Naive thymus-derived CD8-positive, alpha-beta T cell (primary cell): Measurements from ENCODE around the gene ABCC1. TPM values are rescaled to one million over a fixed set of nuclear protein-coding genes. Genes with fewer than 3 reads are reported as not detected.

Experiments used
- ATAC-seq, 2 donors: fragments of 150-1000 bp; cut with Tn5 transposase in 1 of 2; sonication (Bioruptor Pico), chemical (Tn5 transposase) in 1 of 2; 1 replicate in 1 of 2; 2 replicates in 1 of 2; pipeline ENCODE4 v1.10.0; 2021; ENCODE audit warnings: mild to moderate bottlenecking in 2 of 2, moderate library complexity in 2 of 2
- POLR2A ChIA-PET: fragments of 350-600 bp; sonication (Branson Sonifier 250); formaldehyde crosslinking; loops from one replicate; lab custom pipeline; 2021; ENCODE audit warnings: antibody characterized with exemption; lab: Charles Lee
- DNase-seq, 10 donors: peaks; one replicate each; pipeline versions ENCODE4 v3.0.0 to v3.0.0-alpha.2; 2020 to 2022
- H3K27ac Mint-ChIP-seq, 10 donors: one replicate each; pipeline ENCODE4 v1.8.0; 2020 to 2022; ENCODE audit warnings: mild to moderate bottlenecking in 10 of 10, mixed read lengths in 10 of 10, moderate library complexity in 4 of 10, inconsistent platforms in 1 of 10
- H3K27me3 Mint-ChIP-seq, 5 donors: one replicate each; pipeline ENCODE4 v1.8.0; 2021 to 2022; ENCODE audit warnings: mixed read lengths in 5 of 5
- H3K36me3 Mint-ChIP-seq, 3 donors: one replicate each; pipeline ENCODE4 v1.8.0; 2020 to 2022; ENCODE audit warnings: mixed read lengths in 3 of 3, mild to moderate bottlenecking in 2 of 3, inconsistent platforms in 1 of 3
- H3K4me1 Mint-ChIP-seq, 4 donors: one replicate each; pipeline ENCODE4 v1.8.0; 2021 to 2022; ENCODE audit warnings: mixed read lengths in 4 of 4
- H3K4me3 Mint-ChIP-seq, 10 donors: one replicate each; pipeline ENCODE4 v1.8.0; 2020 to 2022; ENCODE audit warnings: mild to moderate bottlenecking in 10 of 10, mixed read lengths in 10 of 10, moderate library complexity in 6 of 10, inconsistent platforms in 1 of 10
- H3K9me3 Mint-ChIP-seq, 9 donors: one replicate each; pipeline ENCODE4 v1.8.0; 2020 to 2022; ENCODE audit warnings: mixed read lengths in 9 of 9, mild to moderate bottlenecking in 3 of 9, inconsistent platforms in 1 of 9, moderate library complexity in 1 of 9
- polyA plus RNA-seq, 3 donors: library from polyadenylated mRNA; unstranded; fragments of 300-500 nt; fragmentation: Illumina TruSeq; gene quantifications; one replicate each; pipeline ENCODE4 v1.2.3, GENCODE V29; 2021
- total RNA-seq, 8 experiments: library from RNA in 2 of 8; stranded (reverse) in 2 of 8; gene quantifications; one replicate each; pipeline ENCODE4 v1.2.3 and lab custom pipeline; 2021 to 2026

Gene ABCC1
- total and polyA plus RNA-seq, 5 experiments from 2014 or later: 3.7 to 68.6 (median 9.0) TPM

DNA sequence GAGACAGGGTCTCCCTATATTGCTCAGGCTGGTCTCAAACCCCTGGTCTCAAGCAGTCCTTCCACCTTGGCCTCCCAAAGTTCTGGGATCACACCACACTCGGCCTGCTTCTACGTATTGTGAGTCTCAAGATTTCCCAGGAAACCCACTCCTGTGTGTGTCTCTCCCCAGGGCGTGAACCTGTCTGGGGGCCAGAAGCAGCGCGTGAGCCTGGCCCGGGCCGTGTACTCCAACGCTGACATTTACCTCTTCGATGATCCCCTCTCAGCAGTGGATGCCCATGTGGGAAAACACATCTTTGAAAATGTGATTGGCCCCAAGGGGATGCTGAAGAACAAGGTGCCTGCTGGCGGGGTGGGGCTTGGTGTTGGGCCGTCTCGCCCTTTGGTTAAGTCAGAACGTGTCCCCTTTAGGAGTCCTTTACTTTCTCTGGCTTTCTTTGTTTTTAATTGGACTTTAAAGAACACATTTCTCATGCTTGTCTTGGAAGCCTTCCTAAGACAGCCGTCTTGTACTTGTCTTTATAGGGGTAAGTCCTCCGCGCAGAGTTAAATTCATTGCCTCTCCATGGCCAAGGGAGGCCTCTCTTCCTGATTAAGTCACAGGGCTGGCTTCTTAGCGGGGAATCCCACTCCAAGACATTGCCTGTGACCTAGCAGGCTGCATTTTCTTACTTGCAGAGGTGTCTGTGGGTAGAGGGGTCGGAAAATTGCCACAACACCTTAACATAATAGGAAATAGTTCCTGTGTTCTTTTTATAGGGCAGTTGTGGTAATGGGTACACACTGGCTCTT lies 137.4 kb downstream of the ABCC1 start:
- DNase-seq: no peak
- Mint-ChIP-seq H3K4me3 (no peak overlapping the region), H3K27ac (no peak overlapping the region), H3K9me3 (peaks cover 0 to 5% (median 0%) of the 10 kb centered on the region in 9 donors), H3K27me3 (no peaks in the 10 kb centered on the region), H3K36me3 (peaks cover 6 to 96% (median 41%) of the 10 kb centered on the region in 3 donors), H3K4me1 (peaks cover 0 to 1% (median 0%) of the 10 kb centered on the region in 4 donors)
- ATAC-seq: no peak
- POLR2A ChIA-PET: interaction anchor here (0.6 kb wide), 1 partner anchor 261 kb away, joined by 6 read pairs; no protein-coding TSS in a partner anchor

DNA sequence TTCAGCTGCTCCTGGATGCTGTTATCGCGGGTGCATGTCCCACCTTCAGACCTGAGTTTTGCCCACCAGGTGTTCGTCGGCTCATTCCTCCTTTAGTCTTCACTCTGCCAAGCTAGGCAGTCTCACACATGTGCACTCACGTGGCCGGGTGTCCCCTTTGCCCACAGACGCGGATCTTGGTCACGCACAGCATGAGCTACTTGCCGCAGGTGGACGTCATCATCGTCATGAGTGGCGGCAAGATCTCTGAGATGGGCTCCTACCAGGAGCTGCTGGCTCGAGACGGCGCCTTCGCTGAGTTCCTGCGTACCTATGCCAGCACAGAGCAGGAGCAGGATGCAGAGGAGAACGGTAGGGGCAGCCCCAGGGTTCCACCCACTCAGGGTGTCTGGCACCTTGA lies 140.8 kb downstream of the ABCC1 start:
- H3K4me3 Mint-ChIP-seq: no peak overlapping the region
- H3K36me3 Mint-ChIP-seq: peaks cover 0 to 96% (median 24%) of the 10 kb centered on the region in 3 donors
- H3K9me3 Mint-ChIP-seq: no peaks in the 10 kb centered on the region
- H3K4me1 Mint-ChIP-seq: peaks cover 0 to 3% (median 1%) of the 10 kb centered on the region in 4 donors
- no peak for DNase-seq
- no peaks in the 10 kb centered on the region for H3K27me3 Mint-ChIP-seq
- H3K27ac Mint-ChIP-seq: peak overlapping the region in 1 of 10 donors; percentile 37
- POLR2A ChIA-PET: no interaction called here
- ATAC-seq: no peak

DNA sequence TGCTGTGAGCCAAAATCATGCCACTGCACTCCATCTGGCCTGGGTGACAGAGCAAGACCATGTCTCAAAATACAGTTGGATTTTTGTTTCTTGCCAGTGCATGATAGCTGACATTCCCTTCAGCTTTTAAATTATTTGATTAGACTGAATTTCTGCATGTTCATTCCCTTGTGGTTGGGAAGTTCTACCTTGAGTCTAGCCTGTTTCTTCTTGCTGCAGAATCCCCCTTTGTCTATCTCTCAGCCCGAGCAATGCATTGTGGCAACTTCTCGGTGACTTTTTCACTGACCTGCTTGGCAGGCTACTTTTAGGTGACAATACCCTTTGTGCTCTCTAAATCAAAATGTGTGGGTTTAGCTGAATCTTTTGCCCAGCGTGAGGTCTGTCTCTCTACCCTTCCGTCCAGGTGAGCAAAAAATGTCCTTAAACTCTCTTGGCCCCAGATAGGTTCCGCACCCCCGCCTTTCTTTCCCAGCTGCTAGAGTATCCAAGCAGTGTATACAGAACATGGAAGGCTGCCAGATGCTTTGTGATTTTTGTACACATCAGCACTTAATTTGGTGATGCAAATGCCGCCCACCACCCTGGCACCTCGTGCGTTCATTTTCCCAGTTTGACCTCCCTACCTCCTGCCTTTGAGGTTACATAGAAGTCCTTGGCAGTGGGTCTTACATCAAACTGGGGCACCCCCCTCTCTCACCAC lies 143.7 kb downstream of the ABCC1 start:
- ATAC-seq (no peak), DNase-seq (no peak)
- POLR2A ChIA-PET: interaction anchor here (0.7 kb wide), 1 partner anchor 25 kb away, joined by 3 read pairs; no protein-coding TSS in a partner anchor
- Mint-ChIP-seq H3K4me3 (no peak overlapping the region), H3K36me3 (peaks cover 0 to 92% (median 28%) of the 10 kb centered on the region in 3 donors), H3K9me3 (no peaks in the 10 kb centered on the region), H3K27ac (peak overlapping the region in 1 of 10 donors; percentile 30), H3K4me1 (peaks cover 0 to 4% (median 1%) of the 10 kb centered on the region in 4 donors), H3K27me3 (no peaks in the 10 kb centered on the region)

DNA sequence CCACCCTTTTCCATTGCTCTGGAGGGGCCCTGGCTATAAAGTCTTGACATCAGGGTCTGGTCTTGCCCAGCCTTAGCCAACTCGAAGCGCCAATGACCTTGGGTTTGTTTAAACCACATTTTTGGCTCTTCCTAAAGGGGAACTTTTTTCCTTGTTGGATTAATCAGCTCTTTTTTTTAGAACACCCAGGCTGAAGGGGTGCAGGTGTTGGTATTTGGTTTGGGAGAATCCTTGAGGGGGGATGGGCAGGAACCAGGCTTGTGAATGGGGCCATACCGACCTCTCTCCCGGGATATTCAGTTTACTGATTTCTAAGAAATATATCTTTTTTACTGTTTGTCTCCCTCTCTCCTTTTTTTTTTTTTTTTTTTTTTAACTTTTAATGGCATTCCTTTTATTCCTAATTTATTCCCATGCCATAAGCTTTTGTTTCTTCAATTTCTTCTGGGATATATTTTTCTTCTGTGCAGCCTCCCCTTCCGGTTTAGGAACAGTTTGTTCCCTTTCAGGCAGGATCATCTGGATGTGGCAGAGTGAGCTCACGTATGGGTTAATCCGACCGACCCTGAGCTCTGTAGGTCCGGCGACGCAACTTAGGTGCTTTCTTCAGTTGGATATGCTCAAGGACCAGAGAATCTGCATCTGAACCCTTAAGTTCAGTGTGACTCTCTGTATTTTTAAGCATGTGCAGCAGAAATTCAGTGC lies 144.4 kb downstream of the ABCC1 start:
- DNase-seq (no peak), ATAC-seq (no peak)
- POLR2A ChIA-PET: interaction anchor here (0.7 kb wide), 3 partner anchors 13 to 143 kb away, joined by 4 to 9 read pairs (median 4); no protein-coding TSS in a partner anchor
- Mint-ChIP-seq H3K27ac (peak overlapping the region in 2 of 10 donors; percentile 61 to 83), H3K27me3 (no peaks in the 10 kb centered on the region), H3K36me3 (peaks cover 0 to 93% (median 26%) of the 10 kb centered on the region in 3 donors), H3K4me1 (peaks cover 0 to 4% (median 1%) of the 10 kb centered on the region in 4 donors), H3K9me3 (no peaks in the 10 kb centered on the region), H3K4me3 (no peak overlapping the region)

DNA sequence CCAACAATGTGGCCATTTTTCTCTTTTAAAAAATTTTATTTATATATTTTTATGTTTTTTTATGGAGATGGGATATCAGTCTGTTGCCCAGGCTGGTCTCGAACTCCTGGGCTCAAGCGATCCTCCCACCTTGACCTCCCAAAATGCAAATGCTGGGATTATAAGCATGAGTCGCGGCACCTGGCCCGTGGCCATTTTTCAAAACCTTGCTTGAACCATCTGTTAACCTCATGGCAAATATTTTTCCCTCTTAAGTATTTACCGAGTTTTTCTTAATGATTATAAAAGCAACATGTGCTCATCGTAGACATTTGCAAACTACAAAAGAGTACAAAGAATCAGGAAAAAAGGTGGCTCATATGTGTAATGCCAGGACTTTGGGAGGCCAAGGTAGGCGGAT lies 146.2 kb downstream of the ABCC1 start:
- Mint-ChIP-seq H3K36me3 (peaks cover 0 to 83% (median 16%) of the 10 kb centered on the region in 3 donors), H3K27ac (no peak overlapping the region), H3K4me3 (no peak overlapping the region), H3K9me3 (no peaks in the 10 kb centered on the region), H3K27me3 (no peaks in the 10 kb centered on the region), H3K4me1 (peaks cover 0 to 5% (median 5%) of the 10 kb centered on the region in 4 donors)
- ATAC-seq: no peak
- DNase-seq: no peak
- POLR2A ChIA-PET: no interaction called here

DNA sequence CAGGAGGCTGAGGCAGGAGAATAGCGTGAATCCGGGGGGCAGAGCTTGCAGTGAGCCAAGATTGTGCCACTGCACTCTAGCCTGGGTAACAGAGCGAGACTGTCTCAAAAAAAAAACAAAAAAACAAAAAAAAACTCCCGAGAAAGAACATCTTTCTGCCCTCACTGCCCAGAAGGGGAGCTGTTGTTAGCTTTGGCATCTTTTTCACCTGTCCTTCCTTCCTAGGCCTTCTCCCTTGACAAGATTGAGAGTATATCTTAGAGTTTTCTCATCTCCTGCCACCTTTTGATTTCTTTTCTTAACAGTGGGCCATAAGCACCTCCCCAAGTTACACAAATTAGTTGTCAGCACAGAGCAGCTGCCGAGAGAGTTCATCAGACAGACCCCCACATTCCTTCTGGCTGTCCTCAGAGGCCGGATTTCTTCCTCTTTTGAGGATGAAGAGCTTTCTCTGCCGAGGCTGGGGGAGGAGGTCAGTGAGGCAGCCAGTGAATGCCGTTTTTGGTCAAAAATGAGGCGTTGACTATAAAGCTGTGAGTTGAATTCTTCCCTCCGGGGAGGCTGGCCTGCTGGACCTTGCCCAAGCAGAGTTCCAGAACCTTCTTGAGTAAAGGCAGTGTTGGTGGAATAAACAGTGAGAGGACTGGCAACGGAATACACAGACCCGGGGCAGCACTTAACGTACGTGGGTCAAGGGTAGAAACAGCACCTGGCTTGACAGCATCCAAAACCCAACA lies 146.9 kb downstream of the ABCC1 start:
- Mint-ChIP-seq H3K4me1 (peaks cover 0 to 6% (median 5%) of the 10 kb centered on the region in 4 donors), H3K27ac (peak overlapping the region in 4 of 10 donors; percentile 4 to 38 (median 10)), H3K9me3 (no peaks in the 10 kb centered on the region), H3K27me3 (no peaks in the 10 kb centered on the region), H3K4me3 (no peak overlapping the region), H3K36me3 (peaks cover 0 to 79% (median 18%) of the 10 kb centered on the region in 3 donors)
- POLR2A ChIA-PET: no interaction called here
- ATAC-seq (no peak), DNase-seq (no peak)

DNA sequence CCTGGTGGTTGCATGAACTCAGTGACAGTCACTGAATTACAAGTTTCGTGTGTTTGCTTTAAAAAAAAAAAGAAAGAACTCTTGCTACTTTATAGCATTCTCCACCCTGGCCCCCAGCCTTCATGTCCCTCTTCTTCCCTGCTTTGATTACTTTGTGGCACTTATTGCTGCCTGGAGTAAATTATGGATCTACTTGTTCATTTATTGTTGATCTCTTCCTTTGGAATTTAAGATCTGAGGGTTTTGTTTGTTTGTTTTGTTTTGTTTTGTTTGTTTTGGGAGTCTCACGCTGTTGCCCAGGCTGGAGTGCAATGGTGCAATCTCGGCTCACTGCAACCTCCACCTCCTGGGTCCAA lies 147.4 kb downstream of the ABCC1 start:
- Mint-ChIP-seq H3K36me3 (peaks cover 0 to 80% (median 21%) of the 10 kb centered on the region in 3 donors), H3K9me3 (no peaks in the 10 kb centered on the region), H3K4me1 (peaks cover 0 to 9% (median 5%) of the 10 kb centered on the region in 4 donors), H3K27me3 (no peaks in the 10 kb centered on the region), H3K4me3 (no peak overlapping the region), H3K27ac (peak overlapping the region in 1 of 10 donors; percentile 51)
- no peak for DNase-seq
- no peak for ATAC-seq
- POLR2A ChIA-PET: no interaction called here

DNA sequence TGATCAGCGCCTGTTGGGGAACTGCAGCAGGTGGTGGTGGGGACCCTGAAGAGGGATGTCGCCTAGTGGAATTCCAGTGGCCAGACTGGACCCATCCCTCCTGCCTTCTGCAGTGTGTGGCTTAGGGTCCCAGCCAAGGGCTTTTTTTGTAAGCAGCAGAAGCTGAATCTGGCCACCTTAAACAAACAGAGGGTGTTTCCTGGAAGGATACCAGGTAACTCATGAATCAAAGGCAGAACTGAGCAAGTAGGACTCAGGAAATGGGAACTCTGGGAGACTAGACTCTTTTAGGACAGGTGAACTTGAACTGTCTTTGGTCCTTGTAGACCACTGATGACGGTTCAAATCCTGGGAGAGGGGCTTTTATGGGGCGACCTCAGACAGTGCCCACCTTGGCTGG lies 149.9 kb downstream of the ABCC1 start:
- ATAC-seq (no peak), DNase-seq (no peak)
- H3K27me3 Mint-ChIP-seq: no peaks in the 10 kb centered on the region
- peaks cover 0 to 9% (median 3%) of the 10 kb centered on the region in 4 donors for H3K4me1 Mint-ChIP-seq
- POLR2A ChIA-PET: no interaction called here
- H3K9me3 Mint-ChIP-seq: no peaks in the 10 kb centered on the region
- no peak overlapping the region for H3K4me3 Mint-ChIP-seq
- peaks cover 0 to 78% (median 26%) of the 10 kb centered on the region in 3 donors for H3K36me3 Mint-ChIP-seq
- peak overlapping the region in 3 of 10 donors; percentile 35 to 56 (median 51) for H3K27ac Mint-ChIP-seq

DNA sequence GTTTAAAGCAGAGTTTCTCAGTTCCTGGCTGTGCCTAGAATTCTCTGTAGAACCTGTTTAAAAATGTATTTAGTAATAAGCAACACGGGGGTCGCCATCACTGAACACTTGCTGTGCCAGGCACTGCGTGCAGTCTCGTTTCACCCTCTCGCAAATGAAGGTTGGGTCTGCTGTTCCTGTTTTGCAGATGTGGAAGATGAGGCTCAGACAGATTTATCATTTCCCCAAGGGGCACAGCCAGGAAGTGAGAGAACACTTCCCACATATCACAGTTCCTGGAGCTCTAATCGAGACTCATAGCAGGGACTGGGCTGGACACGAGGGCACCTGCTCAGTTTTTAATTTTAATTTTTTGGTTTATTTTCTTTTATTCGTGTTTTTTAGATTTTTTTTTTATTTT lies 151.2 kb downstream of the ABCC1 start:
- Mint-ChIP-seq H3K36me3 (peaks cover 0 to 79% (median 30%) of the 10 kb centered on the region in 3 donors), H3K4me1 (peaks cover 0 to 9% (median 3%) of the 10 kb centered on the region in 4 donors), H3K4me3 (no peak overlapping the region), H3K27me3 (no peaks in the 10 kb centered on the region), H3K27ac (no peak overlapping the region), H3K9me3 (no peaks in the 10 kb centered on the region)
- DNase-seq: no peak
- no peak for ATAC-seq
- POLR2A ChIA-PET: no interaction called here

DNA sequence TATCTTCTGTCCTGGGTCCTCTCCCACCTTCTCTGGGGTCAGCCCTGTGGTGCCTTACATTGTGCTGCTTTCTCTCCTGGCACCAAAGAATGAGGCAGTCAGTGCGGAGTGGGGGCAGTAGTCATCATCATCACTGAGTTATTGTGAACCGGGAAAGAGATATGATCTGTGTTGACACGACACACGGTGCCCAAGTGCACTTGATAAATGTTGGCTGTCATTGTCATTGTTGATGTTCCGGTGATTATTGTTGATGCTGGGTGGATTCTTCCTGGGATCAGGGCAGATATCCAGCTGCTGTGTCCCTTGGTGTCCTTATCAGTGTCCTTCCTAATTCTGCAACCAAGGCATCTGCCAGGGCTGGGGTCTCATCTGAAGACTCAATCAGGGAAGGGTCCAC lies 152.2 kb downstream of the ABCC1 start:
- H3K4me1 Mint-ChIP-seq: peaks cover 0 to 9% (median 3%) of the 10 kb centered on the region in 4 donors
- H3K27ac Mint-ChIP-seq: peak overlapping the region in 3 of 10 donors; percentile 22 to 48 (median 27)
- ATAC-seq (no peak), DNase-seq (no peak)
- peaks cover 0 to 79% (median 25%) of the 10 kb centered on the region in 3 donors for H3K36me3 Mint-ChIP-seq
- no peak overlapping the region for H3K4me3 Mint-ChIP-seq
- H3K9me3 Mint-ChIP-seq: no peaks in the 10 kb centered on the region
- POLR2A ChIA-PET: no interaction called here
- no peaks in the 10 kb centered on the region for H3K27me3 Mint-ChIP-seq

DNA sequence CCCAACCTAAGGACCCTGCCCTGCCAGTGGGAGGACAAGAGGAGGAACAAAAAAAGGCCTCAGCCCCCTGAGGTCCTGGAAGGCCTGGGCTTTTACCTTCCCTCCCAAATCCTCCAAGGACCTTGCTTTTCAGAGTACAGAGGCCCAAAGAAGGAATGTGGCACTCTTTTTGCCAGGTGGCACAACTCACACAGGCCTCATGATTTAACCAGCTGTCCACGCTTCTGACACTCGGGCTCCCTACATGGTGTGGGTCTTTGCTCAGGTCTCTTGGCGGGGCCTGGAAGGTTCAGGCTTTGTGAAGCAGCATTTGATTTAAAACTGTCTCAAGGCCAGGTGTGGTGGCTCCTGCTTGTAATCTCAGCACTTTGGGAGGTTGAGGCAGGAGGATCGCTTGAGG lies 153.3 kb downstream of the ABCC1 start:
- Mint-ChIP-seq H3K4me1 (peaks cover 0 to 9% (median 3%) of the 10 kb centered on the region in 4 donors), H3K27me3 (no peaks in the 10 kb centered on the region), H3K4me3 (no peak overlapping the region), H3K9me3 (no peaks in the 10 kb centered on the region), H3K27ac (peak overlapping the region in 2 of 10 donors; percentile 34 to 53), H3K36me3 (peaks cover 0 to 78% (median 25%) of the 10 kb centered on the region in 3 donors)
- POLR2A ChIA-PET: interaction anchor here (0.5 kb wide), 1 partner anchor 66 kb away, joined by 3 read pairs; no protein-coding TSS in a partner anchor
- ATAC-seq (no peak), DNase-seq (no peak)
